Fibroblast of pulmonary artery (primary cell): ENCODE measurements around the gene NFE2L1.
"Not testable (repeated sequence)": the region's sequence is repeated elsewhere in the genome, so short reads cannot be mapped to it uniquely, and the experiment has no call there.

Experiments
- DNase-seq: peaks from one replicate; pipeline ENCODE4 v3.0.0-alpha.2; 2010; ENCODE audit warnings: low read depth
- H3K4me3 ChIP-seq: replicated peaks from 2 replicates; pipeline ENCODE4 v1.5.1; 2011; ENCODE audit warnings: low read depth, mild to moderate bottlenecking, control low read depth, low read length, moderate library complexity
- TF ChIP-seq, protein P1 (sequence below): IDR thresholded peaks from 2 replicates; pipeline ENCODE4 v1.5.1; 2011; ENCODE audit warnings: mild to moderate bottlenecking, control low read depth, low read length, inconsistent platforms; ENCODE audit errors: missing control alignments

Gene NFE2L1

DNA sequence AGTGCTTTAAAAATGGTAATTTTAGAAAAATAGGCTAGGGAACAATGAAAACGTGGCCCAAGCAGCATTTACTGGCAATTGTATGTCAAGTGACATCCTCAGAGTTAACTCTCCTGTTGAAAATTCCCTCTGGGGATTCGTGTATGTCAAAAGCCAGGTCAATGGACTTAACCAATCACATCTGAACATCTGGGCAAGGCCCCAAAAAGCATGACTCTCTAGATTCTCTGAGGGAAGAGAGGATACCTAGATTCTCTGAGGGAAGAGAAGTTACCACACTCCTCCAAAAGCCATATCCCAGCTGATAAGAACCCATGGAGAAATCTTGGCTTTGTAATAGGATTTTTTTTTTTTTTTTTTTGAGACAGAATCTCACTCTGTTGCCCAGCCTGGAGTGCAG, 23.5 kb downstream of the NFE2L1 start:
- peak; percentile 34 for DNase-seq
- TF ChIP-seq, protein P1, sequence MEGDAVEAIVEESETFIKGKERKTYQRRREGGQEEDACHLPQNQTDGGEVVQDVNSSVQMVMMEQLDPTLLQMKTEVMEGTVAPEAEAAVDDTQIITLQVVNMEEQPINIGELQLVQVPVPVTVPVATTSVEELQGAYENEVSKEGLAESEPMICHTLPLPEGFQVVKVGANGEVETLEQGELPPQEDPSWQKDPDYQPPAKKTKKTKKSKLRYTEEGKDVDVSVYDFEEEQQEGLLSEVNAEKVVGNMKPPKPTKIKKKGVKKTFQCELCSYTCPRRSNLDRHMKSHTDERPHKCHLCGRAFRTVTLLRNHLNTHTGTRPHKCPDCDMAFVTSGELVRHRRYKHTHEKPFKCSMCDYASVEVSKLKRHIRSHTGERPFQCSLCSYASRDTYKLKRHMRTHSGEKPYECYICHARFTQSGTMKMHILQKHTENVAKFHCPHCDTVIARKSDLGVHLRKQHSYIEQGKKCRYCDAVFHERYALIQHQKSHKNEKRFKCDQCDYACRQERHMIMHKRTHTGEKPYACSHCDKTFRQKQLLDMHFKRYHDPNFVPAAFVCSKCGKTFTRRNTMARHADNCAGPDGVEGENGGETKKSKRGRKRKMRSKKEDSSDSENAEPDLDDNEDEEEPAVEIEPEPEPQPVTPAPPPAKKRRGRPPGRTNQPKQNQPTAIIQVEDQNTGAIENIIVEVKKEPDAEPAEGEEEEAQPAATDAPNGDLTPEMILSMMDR, result no peak
- no peak overlapping the region for H3K4me3 ChIP-seq

DNA sequence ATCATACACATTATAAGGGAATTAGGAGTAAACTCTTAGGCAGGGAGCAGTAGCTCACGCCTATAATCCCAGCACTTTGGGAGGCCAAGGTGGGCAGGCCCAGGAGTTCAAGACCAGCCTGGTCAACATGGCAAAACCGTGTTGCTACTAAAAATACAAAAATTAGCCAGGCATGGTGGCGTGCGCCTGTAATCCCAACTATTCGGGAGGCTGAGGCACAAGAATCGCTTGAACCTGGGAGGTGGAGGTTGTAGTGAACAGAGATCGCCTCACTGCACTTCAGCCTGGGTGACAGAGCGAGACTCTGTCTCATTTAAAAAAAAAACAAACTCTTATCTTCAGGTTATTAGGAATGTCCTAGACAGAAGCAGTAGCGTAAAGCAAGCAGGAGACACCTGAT, 24.7 kb downstream of the NFE2L1 start:
- H3K4me3 ChIP-seq, DNase-seq: not testable (repeated sequence)

DNA sequence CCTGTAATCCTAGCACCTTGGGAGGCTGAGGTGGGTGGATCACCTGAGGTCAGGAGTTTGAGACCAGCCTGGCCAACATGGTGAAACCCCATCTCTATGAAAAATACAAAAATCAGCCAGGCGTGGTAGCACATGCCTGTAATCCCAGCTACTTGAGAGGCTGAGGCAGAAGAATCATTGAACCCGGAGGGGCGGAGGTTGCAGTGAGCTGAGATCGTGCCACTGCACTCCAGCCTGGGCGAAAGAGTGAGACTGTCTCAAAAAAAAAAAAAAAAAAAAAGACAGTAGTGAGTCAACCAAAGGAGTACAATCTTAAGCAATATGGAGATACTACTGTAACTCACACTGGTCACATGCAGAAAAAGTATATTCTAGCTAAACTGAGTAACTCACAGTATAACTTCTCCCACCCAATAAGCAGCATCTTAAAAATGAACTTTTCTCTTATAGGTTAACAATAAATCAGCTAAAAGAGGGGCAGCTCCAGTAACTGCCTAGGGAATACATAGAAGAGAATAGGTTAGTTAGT, 25.5 kb downstream of the NFE2L1 start:
- H3K4me3 ChIP-seq, result not testable (repeated sequence)
- peak; percentile 27 for DNase-seq

DNA sequence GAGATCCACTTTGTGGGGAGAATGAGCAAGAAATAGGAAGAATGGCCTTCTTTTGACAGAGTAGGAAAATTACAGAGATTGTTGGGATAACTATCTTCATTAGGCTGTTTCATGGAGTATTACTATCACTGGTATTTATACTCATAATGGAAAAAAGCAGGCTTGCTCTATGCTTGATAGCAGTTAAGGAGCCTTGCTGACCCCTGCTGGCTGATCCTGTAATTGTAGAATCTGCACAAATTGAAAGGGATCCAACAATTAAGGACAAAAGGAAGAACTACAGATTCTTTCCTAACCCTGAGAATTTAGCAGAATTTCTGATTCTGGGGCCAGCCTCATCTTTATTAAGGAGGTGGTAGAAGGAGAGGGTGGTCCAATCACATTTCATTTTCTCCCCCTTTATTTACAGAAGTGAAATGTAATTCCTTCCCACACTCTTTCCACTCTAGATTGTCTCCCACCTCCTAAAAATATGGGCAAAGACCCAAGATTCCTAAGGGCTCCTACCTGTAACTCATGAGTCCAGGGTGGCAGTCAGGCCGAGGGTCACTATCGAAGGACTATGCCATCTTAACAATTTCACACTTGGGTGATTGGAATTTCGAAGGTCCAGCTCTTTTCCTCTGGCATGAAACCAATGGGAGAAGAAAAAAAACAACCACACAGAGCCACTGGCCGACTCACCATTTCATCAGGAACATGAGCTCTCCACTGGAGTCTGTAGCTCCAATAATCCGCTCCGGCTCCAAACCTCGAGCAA, 26.3 kb downstream of the NFE2L1 start:
- peak; percentile 88 for DNase-seq
- TF ChIP-seq, protein P1, result peak; percentile 81

DNA sequence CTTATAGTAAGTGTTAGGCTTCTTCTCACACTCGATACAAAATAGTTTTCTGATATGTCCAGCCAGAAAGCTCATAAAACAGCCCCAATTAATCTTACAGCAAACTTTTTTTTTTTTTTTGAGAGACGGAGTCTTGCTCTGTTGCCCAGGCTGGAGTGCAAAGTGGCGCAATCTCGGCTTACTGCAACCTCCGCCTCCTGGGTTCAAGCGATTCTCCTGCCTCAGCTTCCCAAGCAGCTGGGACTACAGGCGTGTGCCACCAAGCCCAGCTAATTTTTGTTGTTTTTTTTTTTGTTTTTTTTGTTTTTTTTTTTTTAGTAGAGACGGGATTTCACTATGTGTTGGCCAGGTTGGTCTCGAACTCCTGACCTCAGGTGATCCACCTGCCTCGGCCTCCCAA, 29.0 kb downstream of the NFE2L1 start:
- DNase-seq, H3K4me3 ChIP-seq: not testable (repeated sequence)

More for the DNA sequence above, 26.3 kb downstream of the NFE2L1 start:
- no peak overlapping the region for H3K4me3 ChIP-seq

DNA sequence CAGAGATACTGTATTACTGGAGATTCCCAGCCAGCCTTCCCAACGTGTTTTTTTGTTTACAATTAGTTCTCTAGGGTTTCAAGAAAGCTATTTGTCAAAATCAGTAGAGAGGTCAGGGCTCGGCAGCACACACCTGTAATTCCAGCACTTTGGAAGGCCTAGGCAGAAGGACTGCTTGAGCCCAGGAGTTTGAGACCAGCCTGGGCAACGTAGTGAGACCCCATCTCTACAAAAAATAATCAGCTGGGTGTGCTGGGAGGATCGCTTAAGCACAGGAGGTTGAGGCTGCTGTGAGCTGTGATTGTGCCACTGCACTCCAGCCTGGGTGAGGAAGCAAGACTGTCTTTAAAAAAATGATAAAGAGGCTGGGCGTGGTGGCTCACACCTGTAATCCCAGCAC, 33.7 kb downstream of the NFE2L1 start:
- no peak overlapping the region for H3K4me3 ChIP-seq
- no peak for DNase-seq
- TF ChIP-seq, protein P1, result no peak

DNA sequence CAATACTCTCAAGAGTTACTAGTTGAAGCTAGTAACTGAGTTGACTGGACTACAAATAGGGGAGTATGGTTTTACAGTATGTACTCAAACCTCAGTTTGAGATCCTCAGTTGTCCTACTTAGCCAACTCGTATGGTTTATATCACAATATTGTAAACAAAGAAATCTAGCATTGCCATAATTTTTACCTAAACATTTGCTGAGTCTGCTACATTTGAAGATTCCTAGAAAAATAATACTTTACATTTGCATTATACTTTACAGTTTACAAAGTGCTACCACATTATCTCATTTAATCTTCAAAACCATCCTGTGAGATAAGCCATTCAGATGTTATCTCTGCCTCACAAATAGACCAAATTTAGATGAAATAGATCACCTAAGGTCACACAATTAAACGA, 36.8 kb downstream of the NFE2L1 start:
- DNase-seq, result no peak
- TF ChIP-seq, protein P1, result no peak
- no peak overlapping the region for H3K4me3 ChIP-seq

DNA sequence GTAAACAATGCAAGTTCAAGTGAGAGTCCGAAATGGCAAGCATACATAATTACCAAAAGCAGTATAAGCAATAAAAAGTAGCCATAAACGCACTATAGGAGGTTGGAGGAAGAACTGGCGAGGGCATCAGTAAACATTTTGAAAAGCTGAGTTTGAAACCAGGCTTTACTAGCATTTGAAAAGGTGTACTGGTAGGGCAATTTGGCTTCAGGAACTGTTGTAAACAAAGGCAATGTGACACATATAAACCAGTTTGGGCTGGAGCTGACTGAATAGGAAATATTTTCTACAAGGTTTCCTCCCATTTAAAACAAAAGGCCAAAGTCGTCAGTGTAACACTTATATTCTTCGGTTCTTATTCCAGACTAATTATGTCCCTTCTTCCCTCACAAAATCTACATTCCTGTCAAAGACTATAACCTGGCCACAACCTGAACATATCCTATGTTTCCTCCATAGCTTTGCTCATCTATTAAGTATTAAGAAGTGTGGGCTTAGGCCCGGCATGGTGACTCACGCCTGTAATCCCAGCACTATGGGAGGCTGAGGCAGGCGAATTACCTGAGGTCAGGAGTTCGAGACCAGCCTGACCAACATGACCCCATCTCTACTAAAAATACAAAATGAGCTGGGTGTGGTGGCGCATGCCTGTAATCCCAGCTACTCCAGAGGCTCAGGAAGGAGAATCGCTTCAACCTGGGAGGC, 45.3 kb downstream of the NFE2L1 start:
- TF ChIP-seq, protein P1, result no peak
- no peak for DNase-seq
- no peak overlapping the region for H3K4me3 ChIP-seq
